SK-N-SH treated with all-trans-retinoic acid at 6 μM for 48 hours (cell line): Measurements from ENCODE around the gene LRRC15.

ENCODE experiments used
- ATAC-seq: fragments of 200-7000 bp; cut with Tn5 transposase; 3 replicates; pipeline ENCODE4 v1.9.1; 2020; ENCODE audit warnings: mild to moderate bottlenecking, moderate library complexity
- ARNTL ChIP-seq: fragments of 450-650 bp; formaldehyde crosslinking; IDR thresholded peaks from 2 replicates; pipeline ENCODE4 v1.5.0; 2020; ENCODE audit warnings: low read depth, mild to moderate bottlenecking, moderate library complexity, borderline replicate concordance
- BACH2 ChIP-seq: fragments of 250-450 bp; sonication (Bioruptor Pico); IDR thresholded peaks from 2 replicates; pipeline ENCODE4 v1.9.0; 2021; ENCODE audit warnings: mild to moderate bottlenecking, borderline replicate concordance
- CSDC2 ChIP-seq: fragments of 250-450 bp; sonication (Bioruptor Pico); IDR thresholded peaks from 2 replicates; pipeline ENCODE4 v1.5.0; 2020; ENCODE audit warnings: mild to moderate bottlenecking, moderate library complexity
- ESRRG ChIP-seq: fragments of 250-450 bp; sonication (Bioruptor Pico); IDR thresholded peaks from 2 replicates; pipeline ENCODE4 v1.6.1; 2021; ENCODE audit warnings: mild to moderate bottlenecking
- GLIS3 ChIP-seq: fragments of 250-450 bp; sonication (Bioruptor Pico); IDR thresholded peaks from 2 replicates; pipeline ENCODE4 v1.5.0; 2020; ENCODE audit warnings: mild to moderate bottlenecking, moderate library complexity
- OSR1 ChIP-seq: fragments of 250-450 bp; sonication (Bioruptor Pico); IDR thresholded peaks from 2 replicates; pipeline ENCODE4 v1.8.0; 2022; ENCODE audit warnings: moderate library complexity, mild to moderate bottlenecking, inconsistent platforms
- PATZ1 ChIP-seq: fragments of 250-450 bp; sonication (Bioruptor Pico); IDR thresholded peaks from 2 replicates; pipeline ENCODE4 v1.8.0; 2020; ENCODE audit warnings: mild to moderate bottlenecking, moderate library complexity, borderline replicate concordance
- PPARA ChIP-seq: fragments of 250-450 bp; sonication (Bioruptor Pico); IDR thresholded peaks from 2 replicates; pipeline ENCODE4 v1.5.0; 2020; ENCODE audit warnings: mild to moderate bottlenecking, borderline replicate concordance
- RARB ChIP-seq: fragments of 250-450 bp; sonication (Bioruptor Pico); IDR thresholded peaks from 2 replicates; pipeline ENCODE4 v1.8.0; 2021; ENCODE audit warnings: mild to moderate bottlenecking, moderate library complexity
- TCF4 ChIP-seq: fragments of 250-450 bp; sonication (Bioruptor Pico); IDR thresholded peaks from 2 replicates; pipeline ENCODE4 v1.8.0; 2021; ENCODE audit warnings: mild to moderate bottlenecking, moderate library complexity, borderline replicate concordance
- TOX ChIP-seq: fragments of 250-450 bp; sonication (Bioruptor Pico); IDR thresholded peaks from 2 replicates; pipeline ENCODE4 v1.8.0; 2021; ENCODE audit warnings: mild to moderate bottlenecking, moderate library complexity, borderline replicate concordance
- ZC3H10 ChIP-seq: fragments of 250-450 bp; sonication (Bioruptor Pico); IDR thresholded peaks from 2 replicates; pipeline ENCODE4 v1.5.1; 2021; ENCODE audit warnings: mild to moderate bottlenecking, moderate library complexity
- ZFP30 ChIP-seq: fragments of 450-650 bp; formaldehyde crosslinking; IDR thresholded peaks from 2 replicates; pipeline ENCODE4 v1.5.0; 2022; ENCODE audit warnings: mild to moderate bottlenecking, moderate library complexity
- ZNF565 ChIP-seq: fragments of 450-650 bp; formaldehyde crosslinking; conservative IDR thresholded peaks from 2 replicates; pipeline ENCODE4 v1.5.0; 2020; ENCODE audit warnings: low read depth, mild to moderate bottlenecking, moderate library complexity
- ZNF8 ChIP-seq: fragments of 450-650 bp; formaldehyde crosslinking; IDR thresholded peaks from 2 replicates; pipeline ENCODE4 v1.5.0; 2020; ENCODE audit warnings: mild to moderate bottlenecking, moderate library complexity
- TF ChIP-seq, protein P1 (sequence below): fragments of 250-450 bp; sonication (Bioruptor Pico); IDR thresholded peaks from 2 replicates; pipeline ENCODE4 v1.5.1; 2020; ENCODE audit warnings: low read depth, mild to moderate bottlenecking, moderate library complexity
- TF ChIP-seq, protein P2 (sequence below): fragments of 250-450 bp; sonication (Bioruptor Pico); IDR thresholded peaks from 2 replicates; pipeline ENCODE4 v1.8.0; 2021; ENCODE audit warnings: low read depth, mild to moderate bottlenecking, moderate library complexity, borderline replicate concordance

LRRC15 gene

DNA sequence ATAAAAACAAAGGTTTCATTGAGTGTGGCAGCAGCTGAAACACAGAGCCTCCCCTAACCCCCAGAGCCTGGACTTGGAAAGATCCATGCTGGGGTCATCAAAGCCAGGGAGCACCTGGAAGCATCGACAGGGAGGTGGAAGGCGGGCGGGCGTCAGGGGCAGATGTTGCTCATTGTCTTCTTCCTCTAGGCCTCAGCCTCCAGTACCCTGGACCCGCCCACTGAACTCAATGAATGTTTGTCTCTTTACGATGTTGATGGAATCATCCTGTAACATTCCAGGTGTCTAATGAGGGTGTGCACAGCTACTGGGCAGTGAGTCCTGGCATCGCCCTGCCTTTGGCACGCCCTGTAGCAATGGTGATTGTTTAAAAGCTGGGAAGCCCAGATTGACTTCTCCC lies 19.7 kb upstream of the LRRC15 start:
- TF ChIP-seq ZFP30 (CRISPR knock-in tag) (no peak), GLIS3 (CRISPR knock-in tag) (no peak), ESRRG (CRISPR knock-in tag) (no peak), ARNTL (no peak), TCF4 (CRISPR knock-in tag) (no peak), PATZ1 (CRISPR knock-in tag) (no peak), OSR1 (CRISPR knock-in tag) (no peak), PPARA (CRISPR knock-in tag) (no peak)
- TF ChIP-seq, protein P1, sequence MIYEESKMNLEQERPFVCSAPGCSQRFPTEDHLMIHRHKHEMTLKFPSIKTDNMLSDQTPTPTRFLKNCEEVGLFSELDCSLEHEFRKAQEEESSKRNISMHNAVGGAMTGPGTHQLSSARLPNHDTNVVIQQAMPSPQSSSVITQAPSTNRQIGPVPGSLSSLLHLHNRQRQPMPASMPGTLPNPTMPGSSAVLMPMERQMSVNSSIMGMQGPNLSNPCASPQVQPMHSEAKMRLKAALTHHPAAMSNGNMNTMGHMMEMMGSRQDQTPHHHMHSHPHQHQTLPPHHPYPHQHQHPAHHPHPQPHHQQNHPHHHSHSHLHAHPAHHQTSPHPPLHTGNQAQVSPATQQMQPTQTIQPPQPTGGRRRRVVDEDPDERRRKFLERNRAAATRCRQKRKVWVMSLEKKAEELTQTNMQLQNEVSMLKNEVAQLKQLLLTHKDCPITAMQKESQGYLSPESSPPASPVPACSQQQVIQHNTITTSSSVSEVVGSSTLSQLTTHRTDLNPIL (CRISPR knock-in tag): no peak
- TF ChIP-seq, protein P2, sequence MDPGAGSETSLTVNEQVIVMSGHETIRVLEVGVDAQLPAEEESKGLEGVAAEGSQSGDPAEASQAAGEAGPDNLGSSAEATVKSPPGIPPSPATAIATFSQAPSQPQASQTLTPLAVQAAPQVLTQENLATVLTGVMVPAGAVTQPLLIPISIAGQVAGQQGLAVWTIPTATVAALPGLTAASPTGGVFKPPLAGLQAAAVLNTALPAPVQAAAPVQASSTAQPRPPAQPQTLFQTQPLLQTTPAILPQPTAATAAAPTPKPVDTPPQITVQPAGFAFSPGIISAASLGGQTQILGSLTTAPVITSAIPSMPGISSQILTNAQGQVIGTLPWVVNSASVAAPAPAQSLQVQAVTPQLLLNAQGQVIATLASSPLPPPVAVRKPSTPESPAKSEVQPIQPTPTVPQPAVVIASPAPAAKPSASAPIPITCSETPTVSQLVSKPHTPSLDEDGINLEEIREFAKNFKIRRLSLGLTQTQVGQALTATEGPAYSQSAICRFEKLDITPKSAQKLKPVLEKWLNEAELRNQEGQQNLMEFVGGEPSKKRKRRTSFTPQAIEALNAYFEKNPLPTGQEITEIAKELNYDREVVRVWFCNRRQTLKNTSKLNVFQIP (CRISPR knock-in tag): no peak

GRCh38 chr3:194387926-194388418 lies 18.4 kb upstream of the LRRC15 start:
- TF ChIP-seq TOX (CRISPR knock-in tag) (no peak), ESRRG (CRISPR knock-in tag) (no peak), GLIS3 (CRISPR knock-in tag) (no peak), ZNF565 (CRISPR knock-in tag) (no peak)
- TF ChIP-seq, all 23 proteins: peak for 0
- no peak for ATAC-seq

More for the DNA sequence above, 19.7 kb upstream of the LRRC15 start:
- no peak for ATAC-seq

DNA sequence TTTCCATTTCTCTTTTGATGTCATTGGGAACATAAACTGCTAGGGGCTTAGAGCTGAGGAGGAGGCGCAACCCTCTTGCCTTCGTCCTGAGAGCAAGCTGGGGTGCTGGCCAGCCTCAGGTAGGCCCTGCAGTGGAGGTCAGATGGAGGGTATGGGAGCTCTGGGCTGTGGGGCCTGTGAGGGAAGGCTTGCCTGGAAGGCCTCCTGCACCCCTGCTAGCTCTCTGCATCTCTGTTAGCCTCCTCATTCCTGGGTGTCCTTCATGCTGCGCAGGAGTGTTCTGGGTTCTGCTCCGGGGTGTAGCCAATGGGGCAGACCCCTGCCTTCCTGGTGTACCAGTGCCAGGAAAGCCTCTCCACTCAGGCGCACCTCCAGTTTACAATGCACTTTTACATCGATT lies 17.7 kb upstream of the LRRC15 start:
- ATAC-seq: no peak
- TF ChIP-seq ZC3H10 (CRISPR knock-in tag) (no peak), TCF4 (CRISPR knock-in tag) (no peak), ZFP30 (CRISPR knock-in tag) (no peak), CSDC2 (CRISPR knock-in tag) (no peak)
- TF ChIP-seq, protein P2 (CRISPR knock-in tag): no peak

- ATAC-seq: no peak
- TF ChIP-seq ZNF565 (CRISPR knock-in tag) (no peak), ARNTL (no peak), CSDC2 (CRISPR knock-in tag) (no peak), BACH2 (CRISPR knock-in tag) (no peak), ZC3H10 (CRISPR knock-in tag) (no peak), ZNF8 (CRISPR knock-in tag) (no peak), GLIS3 (CRISPR knock-in tag) (no peak), ESRRG (CRISPR knock-in tag) (no peak), TCF4 (CRISPR knock-in tag) (no peak), RARB (CRISPR knock-in tag) (no peak), TOX (CRISPR knock-in tag) (no peak)
- TF ChIP-seq, protein P1 (CRISPR knock-in tag): no peak
- TF ChIP-seq, protein P2 (CRISPR knock-in tag): no peak
Measured at GRCh38 chr3:194386648-194387047, 17.1 kb upstream of the LRRC15 start.
